ENCODE measurements around the gene GALNT17.

DNA sequence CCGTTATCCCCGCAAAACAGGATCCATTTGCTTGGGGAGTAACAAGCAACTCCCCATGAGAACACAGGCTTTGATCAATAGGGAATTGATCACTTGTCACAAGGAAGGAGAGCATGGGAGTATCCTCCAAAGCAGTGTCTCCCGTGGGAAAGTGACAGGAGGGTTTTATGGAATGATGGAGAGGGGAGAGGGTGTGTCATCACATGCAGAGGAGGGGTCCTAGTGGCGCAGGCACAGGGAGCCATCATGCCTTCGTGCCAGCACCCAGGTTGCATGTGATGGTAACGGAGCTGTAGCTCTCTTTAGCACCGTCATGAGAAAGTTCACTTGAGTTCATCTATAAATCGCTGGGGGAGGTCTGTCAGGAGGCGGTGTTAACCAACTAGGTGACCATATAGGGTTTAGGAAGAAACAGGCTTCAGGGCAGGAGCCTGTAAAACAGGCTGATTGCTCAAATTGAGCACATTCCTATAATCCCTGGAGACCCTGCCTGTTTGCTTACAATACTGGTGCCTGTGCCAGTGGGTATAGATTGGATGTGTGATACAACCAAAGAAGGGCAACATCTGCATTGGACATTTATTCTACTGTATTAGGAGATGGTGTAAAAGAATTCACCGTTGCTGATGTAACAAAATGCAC lies 428.5 kb downstream of the GALNT17 start:
- TF ChIP-seq JUNB (IDR thresholded peaks at IDR 0.05) (no peak), POLR2A (IDR thresholded peaks at IDR 0.05; ENCODE audit: low read length) (no peak), MYC (IDR thresholded peaks at IDR 0.05; ENCODE audit: borderline replicate concordance, low read length) (no peak), POLR2AphosphoS2 (conservative IDR thresholded peaks at IDR 0.05; ENCODE audit: low read length) (no peak)
- TF ChIP-seq, protein P1, sequence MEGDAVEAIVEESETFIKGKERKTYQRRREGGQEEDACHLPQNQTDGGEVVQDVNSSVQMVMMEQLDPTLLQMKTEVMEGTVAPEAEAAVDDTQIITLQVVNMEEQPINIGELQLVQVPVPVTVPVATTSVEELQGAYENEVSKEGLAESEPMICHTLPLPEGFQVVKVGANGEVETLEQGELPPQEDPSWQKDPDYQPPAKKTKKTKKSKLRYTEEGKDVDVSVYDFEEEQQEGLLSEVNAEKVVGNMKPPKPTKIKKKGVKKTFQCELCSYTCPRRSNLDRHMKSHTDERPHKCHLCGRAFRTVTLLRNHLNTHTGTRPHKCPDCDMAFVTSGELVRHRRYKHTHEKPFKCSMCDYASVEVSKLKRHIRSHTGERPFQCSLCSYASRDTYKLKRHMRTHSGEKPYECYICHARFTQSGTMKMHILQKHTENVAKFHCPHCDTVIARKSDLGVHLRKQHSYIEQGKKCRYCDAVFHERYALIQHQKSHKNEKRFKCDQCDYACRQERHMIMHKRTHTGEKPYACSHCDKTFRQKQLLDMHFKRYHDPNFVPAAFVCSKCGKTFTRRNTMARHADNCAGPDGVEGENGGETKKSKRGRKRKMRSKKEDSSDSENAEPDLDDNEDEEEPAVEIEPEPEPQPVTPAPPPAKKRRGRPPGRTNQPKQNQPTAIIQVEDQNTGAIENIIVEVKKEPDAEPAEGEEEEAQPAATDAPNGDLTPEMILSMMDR (IDR thresholded peaks at IDR 0.05): no peak
